HCT116 (cell line): ENCODE measurements around the gene RAG1. TPM values are rescaled to one million over a fixed set of nuclear protein-coding genes. Genes with fewer than 3 reads are reported as not detected.

Experiments used
- ATAC-seq: fragments of 200-7000 bp; cut with Tn5 transposase; 2 replicates; pipeline ENCODE4 v1.9.1; 2020; ENCODE audit warnings: mild to moderate bottlenecking, moderate library complexity
- BruUV-seq: library from RNA; stranded (reverse); fragments of 400-500 nt; replicated peaks from 2 replicates; lab custom pipeline; 2021; lab: Mats Ljungman, UMichigan
- CTCF ChIA-PET: fragments of 300-600 bp; sonication (Branson Sonifier 250); formaldehyde crosslinking; loops from one replicate; lab custom pipeline; 2021; ENCODE audit warnings: antibody characterized with exemption; lab: Charles Lee
- POLR2A ChIA-PET: fragments of 300-600, 350-600 bp; sonication (Branson Sonifier 250); formaldehyde crosslinking; loops from one replicate; lab custom pipeline; 2021; ENCODE audit warnings: antibody characterized with exemption; lab: Charles Lee
- RAD21 ChIA-PET, 2 experiments: fragments of 300-600 bp; sonication (Branson Sonifier 250); formaldehyde crosslinking; loops; one replicate each; lab custom pipeline; 2023; ENCODE audit warnings: low total read pairs in 2 of 2; ENCODE audit not compliant: uncharacterized antibody in 2 of 2, unreplicated experiment in 2 of 2, low non-redundant PET in 1 of 2; lab: Charles Lee
- DNase-seq: peaks from one replicate; pipeline ENCODE4 v3.0.0-alpha.2; 2010; ENCODE audit warnings: low read depth, low spot score
- H2AFZ ChIP-seq: fragments of 200-600 bp; shearing (Covaris generic), sonication (generic); 2 replicates; pipeline ENCODE4 v1.6.1; 2017; ENCODE audit warnings: low read depth, mixed run types, mixed read lengths, antibody characterized with exemption, low read length; ENCODE audit not compliant: poor library complexity, severe bottlenecking
- H3K27ac ChIP-seq: 2 replicates; pipeline ENCODE4 v1.5.1; 2012; ENCODE audit warnings: low read depth, low read length
- H3K27me3 ChIP-seq: fragments of 200-600 bp; sonication (generic); 2 replicates; pipeline ENCODE4 v1.6.1; 2016; ENCODE audit warnings: mixed run types, low read length, mixed read lengths; ENCODE audit not compliant: insufficient read depth
- H3K36me3 ChIP-seq, 2 experiments: fragments of 200-500 bp in 1 of 2; fragments of 200-600 bp in 1 of 2; sonication (Bioruptor generic) in 1 of 2; sonication (generic) in 1 of 2; 2 replicates each; pipeline versions ENCODE4 v1.5.1 to v1.6.1; 2014 to 2016; ENCODE audit warnings: low read length in 2 of 2, inconsistent platforms in 1 of 2, mixed read lengths in 1 of 2, mixed run types in 1 of 2; ENCODE audit not compliant: insufficient read depth in 2 of 2, control insufficient read depth in 1 of 2
- H3K4me1 ChIP-seq, 2 experiments: fragments of 200-600 bp in 1 of 2; sonication (generic) in 1 of 2; 2 replicates each; pipeline versions ENCODE4 v1.5.1 to v1.6.1; 2012 to 2017; ENCODE audit warnings: low read length in 2 of 2, inconsistent platforms in 1 of 2, mild to moderate bottlenecking in 1 of 2, mixed read lengths in 1 of 2, mixed run types in 1 of 2, moderate library complexity in 1 of 2; ENCODE audit not compliant: insufficient read depth in 2 of 2, control insufficient read depth in 1 of 2
- H3K4me2 ChIP-seq: fragments of 200-600 bp; sonication (generic); 2 replicates; pipeline ENCODE4 v1.6.1; 2017; ENCODE audit warnings: mixed run types, low read length, mixed read lengths
- H3K4me3 ChIP-seq, 2 experiments: fragments of 200-600 bp in 1 of 2; sonication (generic) in 1 of 2; replicated peaks in 1 of 2; 2 replicates each; pipeline ENCODE4 v1.5.1; 2011 to 2016; ENCODE audit warnings: low read length in 2 of 2, control low read depth in 1 of 2, low read depth in 1 of 2, mild to moderate bottlenecking in 1 of 2, mixed read lengths in 1 of 2, mixed run types in 1 of 2
- H3K79me2 ChIP-seq: fragments of 200-600 bp; sonication (generic); 2 replicates; pipeline ENCODE4 v1.6.1; 2017; ENCODE audit warnings: mild to moderate bottlenecking, mixed run types, low read length, moderate library complexity, mixed read lengths; ENCODE audit not compliant: insufficient read depth
- H3K9ac ChIP-seq: fragments of 200-600 bp; sonication (generic); 2 replicates; pipeline ENCODE4 v1.6.1; 2016; ENCODE audit warnings: low read length, mixed read lengths
- H3K9me2 ChIP-seq: fragments of 200-600 bp; sonication (generic), shearing (Covaris generic); 2 replicates; pipeline ENCODE4 v1.6.1; 2017; ENCODE audit warnings: mixed run types, mild to moderate bottlenecking, moderate library complexity; ENCODE audit not compliant: insufficient read depth
- H3K9me3 ChIP-seq, 2 experiments: fragments of 200-500 bp in 1 of 2; fragments of 200-600 bp in 1 of 2; sonication (Bioruptor generic) in 1 of 2; sonication (generic) in 1 of 2; 2 replicates each; pipeline ENCODE4 v1.6.1; 2014 to 2017; ENCODE audit warnings: low read length in 2 of 2, mixed read lengths in 2 of 2, inconsistent platforms in 1 of 2, low read depth in 1 of 2, mild to moderate bottlenecking in 1 of 2, mixed run types in 1 of 2, moderate library complexity in 1 of 2; ENCODE audit not compliant: control insufficient read depth in 1 of 2, insufficient read depth in 1 of 2
- H4K20me1 ChIP-seq: fragments of 200-600 bp; sonication (generic), shearing (Covaris generic); 2 replicates; pipeline ENCODE4 v1.6.1; 2017; ENCODE audit warnings: mixed run types, mild to moderate bottlenecking, moderate library complexity; ENCODE audit not compliant: insufficient read depth
- CTCF ChIP-seq, 3 experiments: fragments of 200-600 bp in 1 of 3; sonication (generic) in 1 of 3; IDR thresholded peaks in 2 of 3; conservative IDR thresholded peaks in 1 of 3; 2 replicates each; pipeline ENCODE4 v1.5.1; 2012 to 2017; ENCODE audit warnings: low read depth in 2 of 3, low read length in 2 of 3, antibody characterized with exemption in 1 of 3, borderline replicate concordance in 1 of 3, control low read depth in 1 of 3, mild to moderate bottlenecking in 1 of 3, mixed read lengths in 1 of 3, mixed run types in 1 of 3, moderate library complexity in 1 of 3; ENCODE audit not compliant: insufficient read depth in 1 of 3
- ELF1 ChIP-seq: IDR thresholded peaks from 2 replicates; pipeline ENCODE4 v1.6.1; 2012; ENCODE audit warnings: low read depth, borderline replicate concordance
- EZH2phosphoT487 ChIP-seq: fragments of 200-600 bp; IDR thresholded peaks from 2 replicates; pipeline ENCODE4 v1.6.1; 2018; ENCODE audit warnings: antibody characterized with exemption, borderline replicate concordance
- FOSL1 ChIP-seq: IDR thresholded peaks from 2 replicates; pipeline ENCODE4 v1.6.1; 2012; ENCODE audit warnings: low read depth
- JUND ChIP-seq: IDR thresholded peaks from 2 replicates; pipeline ENCODE4 v1.6.1; 2012
- MAX ChIP-seq: IDR thresholded peaks from 2 replicates; pipeline ENCODE4 v1.6.1; 2012
- POLR2A ChIP-seq: IDR thresholded peaks from 2 replicates; pipeline ENCODE4 v1.7.0; 2011; ENCODE audit warnings: borderline replicate concordance; ENCODE audit not compliant: insufficient read depth, insufficient read length; ENCODE audit errors: extremely low read depth
- POLR2AphosphoS5 ChIP-seq: IDR thresholded peaks from 2 replicates; pipeline ENCODE4 v1.6.1; 2011; ENCODE audit warnings: mild to moderate bottlenecking, low read depth, low read length, moderate library complexity
- REST ChIP-seq: IDR thresholded peaks from 2 replicates; pipeline ENCODE4 v1.6.1; 2012; ENCODE audit warnings: low read depth
- YY1 ChIP-seq: IDR thresholded peaks from 2 replicates; pipeline ENCODE4 v1.6.1; 2011; ENCODE audit warnings: low read length, low read depth, moderate library complexity, mild to moderate bottlenecking; ENCODE audit not compliant: insufficient replicate concordance; ENCODE audit errors: extremely low read depth
- ZBTB33 ChIP-seq: IDR thresholded peaks from 2 replicates; pipeline ENCODE4 v1.6.1; 2011; ENCODE audit warnings: mild to moderate bottlenecking, low read length, moderate library complexity; ENCODE audit not compliant: insufficient replicate concordance; ENCODE audit errors: extremely low read depth
- ZFX ChIP-seq: fragments of 450-650 bp; IDR thresholded peaks from 2 replicates; pipeline ENCODE4 v1.6.1; 2017
- intact Hi-C: fragments of 100-400 bp; cut with micrococcal nuclease; formaldehyde crosslinking; loops from 2 replicates; pipeline ENCODE4 v1.10.0; 2022
- total RNA-seq: library from RNA; stranded (reverse); gene quantifications from one replicate; pipeline ENCODE4 v1.2.1, GENCODE V29; 2021; ENCODE audit not compliant: unreplicated experiment

Gene RAG1
- total RNA-seq, 1 experiment from 2014 or later = 0.54 TPM

GRCh38 chr11:36623494-36623893 lies 55.7 kb downstream of the RAG1 start (continued):
- no peak for TF ChIP-seq ZFX
- no peak for TF ChIP-seq POLR2A

GRCh38 chr11:36627006-36627405 lies 59.2 kb downstream of the RAG1 start:
- Histone ChIP-seq H4K20me1 (no peaks in the 10 kb centered on the region), H3K27me3 (no peaks in the 10 kb centered on the region), H2AFZ (no peak overlapping the region), H3K27ac (no peak overlapping the region), H3K4me2 (no peak overlapping the region), H3K4me1 (no peaks in the 10 kb centered on the region), H3K9ac (no peak overlapping the region), H3K79me2 (no peaks in the 10 kb centered on the region), H3K36me3 (no peaks in the 10 kb centered on the region), H3K9me2 (no peaks in the 10 kb centered on the region), H3K9me3 (no peaks in the 10 kb centered on the region), H3K4me3 (no peak overlapping the region)
- TF ChIP-seq ZBTB33 = no peak
- TF ChIP-seq EZH2phosphoT487 = no peak
- TF ChIP-seq REST = no peak
- TF ChIP-seq POLR2AphosphoS5 = no peak
- no peak for TF ChIP-seq FOSL1
- no peak for TF ChIP-seq ZFX
- no peak for TF ChIP-seq MAX
- no peak for TF ChIP-seq YY1
- TF ChIP-seq ELF1 = no peak
- TF ChIP-seq CTCF (IDR thresholded peaks at IDR 0.05 in 2 of 3, conservative IDR thresholded peaks at IDR 0.05 in 1 of 3; ENCODE audit: borderline replicate concordance in 1 of 3, insufficient read depth in 1 of 3, low read depth in 2 of 3, low read length in 2 of 3) = no peak
- TF ChIP-seq JUND = no peak
- CTCF ChIA-PET = no interaction called here
- ATAC-seq (no peak), DNase-seq (no peak)
- no TSS peak for BruUV-seq
- intact Hi-C loops = loop anchor here (10.0 kb wide), 1 partner anchor 332 kb away; the partner anchor contains the start of gene PRR5L
- RAD21 ChIA-PET = no interaction called here
- POLR2A ChIA-PET = no interaction called here
